Lower leg skin (tissue), 4 donors: ENCODE data around the gene MGRN1. TPM values are rescaled to one million over a fixed set of nuclear protein-coding genes. Genes with fewer than 3 reads are reported as not detected.

Source experiments
- DNase-seq, 2 donors: peaks; one replicate each; pipeline ENCODE4 v3.0.0-alpha.2; 2019; ENCODE audit warnings: low spot score in 2 of 2
- H3K4me3 ChIP-seq: fragments of 200-600 bp; sonication (generic); 2 replicates; pipeline ENCODE4 v1.5.1; 2017; ENCODE audit warnings: mild to moderate bottlenecking, low read depth; ENCODE audit not compliant: poor library complexity, severe bottlenecking
- POLR2A ChIP-seq, 2 donors: fragments of 450-650 bp; IDR thresholded peaks; one replicate each; pipeline ENCODE4 v1.6.1; 2016 to 2017; ENCODE audit warnings: antibody characterized with exemption in 2 of 2, mild to moderate bottlenecking in 1 of 2, moderate library complexity in 1 of 2
- WGBS, 2 donors: methylation state at CpG; one replicate each; pipeline ENCODE4 v1.1.5; 2018; 5-methylcytosine and 5-hydroxymethylcytosine counted together
- intact Hi-C: fragments of 100-400 bp; cut with DNase I; formaldehyde crosslinking; loops from one replicate; pipeline ENCODE4 v1.15.0; 2023; ENCODE audit warnings: low total_unique reads
- total RNA-seq, 4 donors: library from RNA; depleted of rRNA; stranded (reverse); fragments of >200 nt; gene quantifications; one replicate each; pipeline ENCODE4 v1.1.0, GENCODE V29; 2016
- TF ChIP-seq, protein P1 (sequence below), 3 donors: fragments of 450-650 bp; IDR thresholded peaks; one replicate each; pipeline ENCODE4 v1.5.1; 2016; ENCODE audit warnings: antibody characterized with exemption in 3 of 3, mild to moderate bottlenecking in 3 of 3, moderate library complexity in 2 of 3

MGRN1 gene
- total RNA-seq, 4 donors from 2014 or later: 35.3 to 53.4 (median 40.1) TPM

- intact Hi-C loops: no loop called here
- TF ChIP-seq, protein P1, sequence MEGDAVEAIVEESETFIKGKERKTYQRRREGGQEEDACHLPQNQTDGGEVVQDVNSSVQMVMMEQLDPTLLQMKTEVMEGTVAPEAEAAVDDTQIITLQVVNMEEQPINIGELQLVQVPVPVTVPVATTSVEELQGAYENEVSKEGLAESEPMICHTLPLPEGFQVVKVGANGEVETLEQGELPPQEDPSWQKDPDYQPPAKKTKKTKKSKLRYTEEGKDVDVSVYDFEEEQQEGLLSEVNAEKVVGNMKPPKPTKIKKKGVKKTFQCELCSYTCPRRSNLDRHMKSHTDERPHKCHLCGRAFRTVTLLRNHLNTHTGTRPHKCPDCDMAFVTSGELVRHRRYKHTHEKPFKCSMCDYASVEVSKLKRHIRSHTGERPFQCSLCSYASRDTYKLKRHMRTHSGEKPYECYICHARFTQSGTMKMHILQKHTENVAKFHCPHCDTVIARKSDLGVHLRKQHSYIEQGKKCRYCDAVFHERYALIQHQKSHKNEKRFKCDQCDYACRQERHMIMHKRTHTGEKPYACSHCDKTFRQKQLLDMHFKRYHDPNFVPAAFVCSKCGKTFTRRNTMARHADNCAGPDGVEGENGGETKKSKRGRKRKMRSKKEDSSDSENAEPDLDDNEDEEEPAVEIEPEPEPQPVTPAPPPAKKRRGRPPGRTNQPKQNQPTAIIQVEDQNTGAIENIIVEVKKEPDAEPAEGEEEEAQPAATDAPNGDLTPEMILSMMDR (IDR thresholded peaks at IDR 0.05): no peak
- TF ChIP-seq POLR2A (IDR thresholded peaks at IDR 0.05): no peak
- H3K4me3 ChIP-seq: no peak overlapping the region
- DNase-seq: no peak
- 60 to 71% methylated on average over 15 to 17 of the region's 19 CpGs for WGBS, 2 donors
Observed at GRCh38 chr16:4640572-4641305, 16.1 kb downstream of the MGRN1 start.

DNA sequence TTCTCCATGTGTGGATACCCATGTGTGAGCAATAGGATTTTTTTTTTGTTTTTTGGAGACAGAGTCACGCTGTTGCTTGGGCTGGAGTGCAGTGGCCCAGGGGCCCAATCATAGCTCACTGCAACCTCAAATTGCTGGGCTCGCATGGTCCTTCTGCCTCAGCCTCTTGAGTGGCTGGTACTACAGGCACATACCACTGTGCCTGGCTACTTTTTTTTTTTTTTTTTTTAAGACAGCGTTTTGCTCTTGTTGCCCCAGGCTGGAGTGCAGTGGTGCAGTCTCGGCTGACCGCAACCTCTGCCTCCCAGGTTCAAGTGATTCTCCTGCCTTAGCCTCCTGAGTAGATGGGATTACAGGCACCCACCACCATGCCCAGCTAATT, 16.7 kb downstream of the MGRN1 start:
- TF ChIP-seq POLR2A (IDR thresholded peaks at IDR 0.05): no peak
- intact Hi-C loops: no loop called here

GRCh38 chr16:4641895-4642294, 17.3 kb downstream of the MGRN1 start:
- DNase-seq: no peak
- H3K4me3 ChIP-seq: no peak overlapping the region
- intact Hi-C loops: no loop called here
- TF ChIP-seq POLR2A (IDR thresholded peaks at IDR 0.05): no peak
- TF ChIP-seq, protein P1 (IDR thresholded peaks at IDR 0.05): no peak
- WGBS, 2 donors: 86 to 96% methylated on average over 14 of the region's 14 CpGs

More for the DNA sequence above, 16.7 kb downstream of the MGRN1 start:
- 78 to 79% methylated on average over 5 of the region's 5 CpGs for WGBS, 2 donors
- H3K4me3 ChIP-seq: no peak overlapping the region
- DNase-seq: no peak

- TF ChIP-seq, protein P1 (IDR thresholded peaks at IDR 0.05): no peak
- TF ChIP-seq POLR2A (IDR thresholded peaks at IDR 0.05): no peak
- no peak for DNase-seq
- WGBS, 2 donors: 92 to 94% methylated on average over 17 to 18 of the region's 22 CpGs
- no peak overlapping the region for H3K4me3 ChIP-seq
- intact Hi-C loops: no loop called here
Observed at GRCh38 chr16:4646773-4647643, 22.4 kb downstream of the MGRN1 start.

GRCh38 chr16:4647644-4647980, 23.0 kb downstream of the MGRN1 start:
- 94 to 95% methylated on average over 8 of the region's 8 CpGs for WGBS, 2 donors

GRCh38 chr16:4648917-4649316, 24.3 kb downstream of the MGRN1 start:
- no peak overlapping the region for H3K4me3 ChIP-seq
- intact Hi-C loops: no loop called here
- DNase-seq: no peak
- TF ChIP-seq, protein P1 (IDR thresholded peaks at IDR 0.05): no peak
- no peak for TF ChIP-seq POLR2A (IDR thresholded peaks at IDR 0.05)
- 94 to 95% methylated on average over 13 of the region's 13 CpGs for WGBS, 2 donors

More at GRCh38 chr16:4647644-4647980, 23.0 kb downstream of the MGRN1 start:
- no peak overlapping the region for H3K4me3 ChIP-seq
- TF ChIP-seq POLR2A (IDR thresholded peaks at IDR 0.05): no peak
- DNase-seq: no peak
- intact Hi-C loops: no loop called here
